ENCODE results near the gene KDM5B. TPM values are rescaled to one million over a fixed set of nuclear protein-coding genes. Genes with fewer than 3 reads are reported as not detected.

Gene KDM5B
- polyA plus RNA-seq, 1 of the 3 experiments (the other 2 are of a cell fraction): 21.7 TPM

GRCh38 chr1:202843081-202843480 is 34.9 kb upstream of the KDM5B start:
- H3K4me1 ChIP-seq (ENCODE audit: control insufficient read depth in 1 of 2, insufficient read depth in 2 of 2, low read depth in 1 of 2, low read length in 1 of 2): no peaks in the 10 kb centered on the region
- no peak for TF ChIP-seq RCOR1 (IDR thresholded peaks at IDR 0.05; ENCODE audit: low read length)
- no peak for TF ChIP-seq REST (IDR thresholded peaks at IDR 0.05; ENCODE audit: low read depth, low read length)
- no peak for TF ChIP-seq CTCF (IDR thresholded peaks at IDR 0.05)
- TF ChIP-seq EP300 (IDR thresholded peaks at IDR 0.05; ENCODE audit: borderline replicate concordance in 1 of 2, low read depth in 1 of 2, low read length in 1 of 2): no peak
- no peak for TF ChIP-seq RAD21 (IDR thresholded peaks at IDR 0.05; ENCODE audit: low read length)
- TF ChIP-seq USF2 (IDR thresholded peaks at IDR 0.05; ENCODE audit: borderline replicate concordance, low read depth, low read length): no peak
- TF ChIP-seq MEF2A (IDR thresholded peaks at IDR 0.05; ENCODE audit: borderline replicate concordance, low read depth): no peak
- no peak for TF ChIP-seq YY1 (IDR thresholded peaks at IDR 0.05; ENCODE audit: low read depth)
- no peak for TF ChIP-seq EZH2phosphoT487 (IDR thresholded peaks at IDR 0.05; ENCODE audit: borderline replicate concordance, low read depth)
- no peak for TF ChIP-seq SMC3 (IDR thresholded peaks at IDR 0.05; ENCODE audit: low read depth, low read length)
- no peak for TF ChIP-seq FOSL2 (IDR thresholded peaks at IDR 0.05; ENCODE audit: borderline replicate concordance, low read depth)
- TF ChIP-seq FOXM1 (IDR thresholded peaks at IDR 0.05; ENCODE audit: low read depth): no peak
- TF ChIP-seq GATA2 (CRISPR knock-in tag; IDR thresholded peaks at IDR 0.05): no peak
- no peak for TF ChIP-seq SIN3A (IDR thresholded peaks at IDR 0.05; ENCODE audit: borderline replicate concordance, low read depth, low read length)
- no peak for TF ChIP-seq CHD2 (IDR thresholded peaks at IDR 0.05; ENCODE audit: low read length, partially characterized antibody)
- no peak for TF ChIP-seq TEAD4 (IDR thresholded peaks at IDR 0.05; ENCODE audit: borderline replicate concordance, insufficient read depth)
- TF ChIP-seq PBX3 (IDR thresholded peaks at IDR 0.05): no peak
- TF ChIP-seq TCF12 (IDR thresholded peaks at IDR 0.05): no peak
- TF ChIP-seq RXRA (IDR thresholded peaks at IDR 0.05; ENCODE audit: borderline replicate concordance, low read depth): no peak
- 82% methylated on average over 11 of the region's 11 CpGs for WGBS (ENCODE audit: low lambda C conversion rate)
- H3K27me3 ChIP-seq (ENCODE audit: insufficient read depth): no peaks in the 10 kb centered on the region
- no peaks in the 10 kb centered on the region for H3K9me3 ChIP-seq
- no peak overlapping the region for H3K27ac ChIP-seq (ENCODE audit: low read depth in 2 of 2, low read length in 1 of 2)
- H2AFZ ChIP-seq (ENCODE audit: low read depth): no peak overlapping the region
- DNase-seq: no peak
- H4K20me1 ChIP-seq (ENCODE audit: insufficient read depth): no peaks in the 10 kb centered on the region
- ChIA-PET POLR2A (no interaction called here), CTCF (interaction anchor here (0.6 to 1.3 kb wide), 3 partner anchors 11 to 123 kb away, joined by 3 read pairs; no protein-coding TSS in a partner anchor)
- no peaks in the 10 kb centered on the region for H3K9me2 ChIP-seq
- H3K79me2 ChIP-seq (ENCODE audit: insufficient read depth): no peaks in the 10 kb centered on the region
- no peak overlapping the region for H3K4me3 ChIP-seq (ENCODE audit: low read depth in 2 of 2, low read length in 1 of 2)
- H3K4me2 ChIP-seq: no peak overlapping the region
- H3K9ac ChIP-seq: no peak overlapping the region
- no peaks in the 10 kb centered on the region for H3K36me3 ChIP-seq (replicated peaks in 1 of 2; ENCODE audit: control insufficient read depth in 1 of 2, insufficient read depth in 2 of 2, low read length in 1 of 2)
- H3F3A ChIP-seq (replicated peaks; ENCODE audit: insufficient read depth): no peaks in the 10 kb centered on the region
